K562 (cell line): Measurements from ENCODE around the gene PRDM16. TPM values are rescaled to one million over a fixed set of nuclear protein-coding genes. Genes with fewer than 3 reads are reported as not detected.

Experiments used
- ATAC-seq: fragments of 200-7000 bp; cut with Tn5 transposase; 3 replicates; pipeline ENCODE4 v1.9.1; 2020; ENCODE audit warnings: moderate library complexity
- BruUV-seq: library from RNA; stranded (reverse); fragments of 400-500 nt; replicated peaks from 2 replicates; lab custom pipeline; 2021; lab: Mats Ljungman, UMichigan
- CTCF ChIA-PET: fragments of 300-600 bp; formaldehyde crosslinking; extraction: SDS; loops from one replicate; lab custom pipeline; 2021; ENCODE audit warnings: low intra/inter-chr PET ratio; lab: Yijun Ruan, JAX
- POLR2A ChIA-PET: fragments of 300-600, 350-650 bp; sonication (Branson Sonifier 250); formaldehyde crosslinking; extraction: SDS; loops from one replicate; lab custom pipeline; 2021; ENCODE audit warnings: antibody characterized with exemption, inconsistent platforms; lab: Yijun Ruan, JAX
- DNase-seq, 4 experiments: peaks; one replicate each; pipeline versions ENCODE4 v3.0.0 to v3.0.0-alpha.2; 2011 to 2018; ENCODE audit warnings: low spot score in 3 of 4, mixed read lengths in 3 of 4; ENCODE audit errors: extremely low read depth in 1 of 4
- FAIRE-seq: peaks from 2 replicates; lab custom pipeline; 2011; peaks lifted over from hg19 to GRCh38; lab: Jason Lieb, UNC
- H2AFZ ChIP-seq: 2 replicates; pipeline ENCODE4 v1.6.0; 2011; ENCODE audit warnings: low read depth, low read length, control low read depth, inconsistent platforms
- H3K27ac ChIP-seq: fragments of 200-600 bp; 3 replicates; pipeline ENCODE4 v1.8.0; 2011; ENCODE audit warnings: low read depth, mild to moderate bottlenecking, control low read depth, inconsistent platforms, low read length, moderate library complexity, mixed read lengths; ENCODE audit errors: extremely low read depth
- H3K27me3 ChIP-seq, 2 experiments: fragments of 300-600 bp in 1 of 2; 2 replicates in 1 of 2; 3 replicates in 1 of 2; pipeline versions ENCODE4 v1.6.0 to v1.8.0; 2011; ENCODE audit warnings: inconsistent platforms in 2 of 2, low read length in 2 of 2, mild to moderate bottlenecking in 1 of 2, mixed read lengths in 1 of 2, moderate library complexity in 1 of 2; ENCODE audit not compliant: control insufficient read depth in 2 of 2, insufficient read depth in 2 of 2
- H3K36me3 ChIP-seq: fragments of 300-600 bp; 3 replicates; pipeline ENCODE4 v1.8.0; 2011; ENCODE audit warnings: mild to moderate bottlenecking, low read length, inconsistent platforms; ENCODE audit not compliant: control insufficient read depth, insufficient read depth
- H3K4me1 ChIP-seq, 2 experiments: fragments of 200-600 bp in 1 of 2; replicated peaks in 1 of 2; 2 replicates in 1 of 2; 3 replicates in 1 of 2; pipeline versions ENCODE4 v1.5.1 to v1.8.0; 2011; ENCODE audit warnings: inconsistent platforms in 2 of 2, low read length in 2 of 2, mild to moderate bottlenecking in 1 of 2, mixed read lengths in 1 of 2, moderate library complexity in 1 of 2; ENCODE audit not compliant: control insufficient read depth in 2 of 2, insufficient read depth in 2 of 2
- H3K4me2 ChIP-seq: 2 replicates; pipeline ENCODE4 v1.6.1; 2011; ENCODE audit warnings: low read length, control low read depth, inconsistent platforms, mixed read lengths; ENCODE audit not compliant: insufficient read depth
- H3K4me3 ChIP-seq: fragments of 200-600 bp; sonication (generic), shearing (Covaris generic); 2 replicates; pipeline ENCODE4 v1.5.1; 2016; ENCODE audit warnings: control low read depth, inconsistent platforms
- H3K79me2 ChIP-seq: fragments of 200-600 bp; 3 replicates; pipeline ENCODE4 v1.8.0; 2011; ENCODE audit warnings: low read length, inconsistent platforms; ENCODE audit not compliant: control insufficient read depth, insufficient read depth
- H3K9ac ChIP-seq, 2 experiments: 2 replicates each; pipeline versions ENCODE4 v1.6.0 to v1.6.1; 2011; ENCODE audit warnings: low read depth in 2 of 2, low read length in 2 of 2, control low read depth in 1 of 2, inconsistent platforms in 1 of 2, mild to moderate bottlenecking in 1 of 2, mixed read lengths in 1 of 2; ENCODE audit not compliant: insufficient read depth in 1 of 2
- H3K9me1 ChIP-seq: one replicate; pipeline ENCODE4 v1.6.0; 2011; ENCODE audit warnings: inconsistent platforms, mild to moderate bottlenecking, low read length, moderate library complexity; ENCODE audit not compliant: control insufficient read depth, insufficient read depth
- H3K9me3 ChIP-seq: replicated peaks from 2 replicates; pipeline ENCODE4 v1.5.1; 2011; ENCODE audit warnings: low read depth, low read length, inconsistent platforms; ENCODE audit not compliant: control insufficient read depth, insufficient read depth
- H4K20me1 ChIP-seq: replicated peaks from 2 replicates; pipeline ENCODE4 v1.6.1; 2011; ENCODE audit warnings: low read length, inconsistent platforms, mixed read lengths; ENCODE audit not compliant: control insufficient read depth, insufficient read depth
- ARID2 ChIP-seq: fragments of 450-650 bp; IDR thresholded peaks from 2 replicates; pipeline ENCODE4 v1.6.1; 2017; ENCODE audit warnings: antibody characterized with exemption, mild to moderate bottlenecking
- TSC22D4 ChIP-seq: fragments of 450-650 bp; IDR thresholded peaks from 2 replicates; pipeline ENCODE4 v1.6.1; 2016; ENCODE audit warnings: missing genetic modification characterization, missing biosample characterization, control low read depth
- U2AF2 ChIP-seq: fragments of 200-400 bp; formaldehyde crosslinking; optimal IDR thresholded peaks from 2 replicates; pipeline ENCODE3; 2017; ENCODE audit warnings: low read depth, mild to moderate bottlenecking, low read length
- ZBTB9 ChIP-seq: fragments of 450-650 bp; formaldehyde crosslinking; IDR thresholded peaks from 2 replicates; pipeline ENCODE4 v1.4.0; 2020; ENCODE audit warnings: mild to moderate bottlenecking, moderate library complexity
- ZNF311 ChIP-seq: fragments of 250-450 bp; sonication (Bioruptor Pico); IDR thresholded peaks from 2 replicates; pipeline ENCODE4 v1.4.0; 2020; ENCODE audit warnings: mild to moderate bottlenecking, moderate library complexity
- WGBS: fragments of 100-300 bp; shearing (Covaris generic); methylation state at CpG from one replicate; pipeline ENCODE4 v1.1.6; 2016; ENCODE audit warnings: low coverage, mixed read lengths; ENCODE audit not compliant: insufficient coverage; ENCODE audit errors: missing lambda C conversion rate; 5-methylcytosine and 5-hydroxymethylcytosine counted together
- in situ Hi-C: fragments of 300-500 bp; cut with MboI; formaldehyde crosslinking; loops from 4 replicates; pipeline ENCODE4 v1.15.0; 2018; ENCODE audit warnings: inconsistent platforms, mixed read lengths
- intact Hi-C: fragments of 100-400 bp; cut with micrococcal nuclease; formaldehyde crosslinking; loops from 2 replicates; pipeline ENCODE4 v1.14.2; 2022
- polyA plus RNA-seq, 8 experiments: library from polyadenylated mRNA; depleted of rRNA in 4 of 8; stranded (reverse) in 5 of 8; unstranded in 3 of 8; fragments of >200 nt; fragmentation: Nextera tagmentation in 2 of 8; fragmentation: Illumina TruSeq in 1 of 8; extraction: Ambion mirVana in 2 of 8; extraction: Trizol in 1 of 8; gene quantifications; 2 replicates each; pipeline versions ENCODE4 v1.2.1 to v1.2.3, GENCODE V29; 2011 to 2014; ENCODE audit warnings: inconsistent platforms in 1 of 8, missing spikeins in 1 of 8
- total RNA-seq, 7 experiments: library from RNA; depleted of rRNA in 6 of 7; stranded (reverse); fragments of >200 nt in 6 of 7; fragmentation: Illumina TruSeq in 2 of 7; extraction: Trizol in 2 of 7; gene quantifications; 2 replicates each; pipeline versions ENCODE4 v1.2.1 to v1.2.3, GENCODE V29; 2011 to 2021; ENCODE audit warnings: low replicate concordance in 1 of 7

The PRDM16 gene
- total and polyA plus RNA-seq, 9 of the 15 experiments (the other 6 are each of a cell fraction or from before 2014, with no cell fraction given), result 0.10 to 0.27 TPM; not detected in 7

DNA sequence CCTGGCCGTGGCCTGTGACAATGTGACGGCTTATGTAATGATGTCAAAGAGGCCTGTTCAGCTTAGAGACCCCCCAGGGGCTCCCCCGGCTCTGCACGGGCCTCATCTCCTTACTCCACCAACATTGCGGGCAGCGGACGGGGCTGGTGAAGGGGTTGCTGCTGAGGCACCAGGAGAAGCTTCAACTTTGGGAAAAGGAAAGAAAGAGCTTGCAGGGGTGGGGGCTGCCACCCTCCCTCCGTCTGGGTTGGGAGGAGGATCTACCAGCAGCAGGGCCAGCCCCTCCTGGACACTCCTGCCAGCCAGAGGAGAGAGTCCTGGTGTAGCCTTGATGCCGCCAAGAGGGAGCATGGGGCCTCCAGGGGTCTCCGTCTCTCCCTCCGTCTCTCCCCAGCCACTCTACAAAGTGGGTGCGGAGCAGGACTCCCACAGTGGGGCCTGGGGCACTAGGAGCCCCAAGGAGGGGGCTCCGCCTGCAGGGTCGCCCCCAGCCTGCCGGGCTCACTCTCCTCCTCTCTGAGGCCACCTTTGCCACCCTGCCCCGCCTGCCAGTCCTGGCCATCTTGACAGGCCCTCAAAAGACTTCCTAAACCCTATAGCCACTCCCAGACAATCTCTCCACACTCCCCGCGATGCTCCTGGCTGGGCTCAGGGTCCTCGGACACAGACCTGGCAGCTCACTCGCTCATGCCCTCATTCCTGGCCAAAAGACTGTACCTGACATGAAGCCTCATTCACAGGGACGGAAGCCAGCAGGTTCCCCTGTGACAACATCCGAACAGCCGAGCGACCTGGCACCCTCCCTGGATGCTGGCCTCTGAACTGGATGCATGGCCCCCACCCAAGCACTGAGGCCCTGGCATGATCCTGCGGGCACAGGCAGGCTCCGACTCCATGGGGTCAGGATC is 255.0 kb downstream of the PRDM16 start:
- H3K4me3 ChIP-seq, result no peak overlapping the region
- H3K79me2 ChIP-seq, result no peaks in the 10 kb centered on the region
- no TSS peak for BruUV-seq
- H3K9ac ChIP-seq, result no peak overlapping the region
- no peak overlapping the region for H3K27ac ChIP-seq
- H4K20me1 ChIP-seq, result no peaks in the 10 kb centered on the region; the same call in 1 of the 2 replicates
- no peak overlapping the region for H2AFZ ChIP-seq
- DNase-seq (no peak), ATAC-seq (no peak), FAIRE-seq (no peak)
- TF ChIP-seq ZBTB9 (CRISPR knock-in tag) (no peak), ZNF311 (CRISPR knock-in tag) (no peak), ARID2 (no peak), U2AF2 (no peak), TSC22D4 (no peak)
- no peaks in the 10 kb centered on the region for H3K9me1 ChIP-seq
- in situ Hi-C loops, result no loop called here
- 19% methylated on average over 26 of the region's 26 CpGs for WGBS
- ChIA-PET POLR2A (interaction anchor here (0.7 kb wide), 1 partner anchor 16 kb away, joined by 3 read pairs; no protein-coding TSS in a partner anchor), CTCF (no interaction called here)
- peaks cover 0 to 5% of the 10 kb centered on the region in 2 experiments; a peak in 1 of 5 replicates for H3K27me3 ChIP-seq
- no peaks in the 10 kb centered on the region for H3K9me3 ChIP-seq
- intact Hi-C loops, result no loop called here
- no peaks in the 10 kb centered on the region for H3K36me3 ChIP-seq
- H3K4me2 ChIP-seq, result no peak overlapping the region
- peaks cover 0 to 6% of the 10 kb centered on the region in 2 experiments; a peak in 2 of 5 replicates for H3K4me1 ChIP-seq
